ENCODE measurements around the gene NFIB. TPM values are rescaled to one million over a fixed set of nuclear protein-coding genes. Genes with fewer than 3 reads are reported as not detected.

NFIB gene
- total and polyA plus RNA-seq, 2 of the 8 experiments (the other 6 are each of a cell fraction or from before 2014, with no cell fraction given): 2.6 to 13.1 TPM

DNA sequence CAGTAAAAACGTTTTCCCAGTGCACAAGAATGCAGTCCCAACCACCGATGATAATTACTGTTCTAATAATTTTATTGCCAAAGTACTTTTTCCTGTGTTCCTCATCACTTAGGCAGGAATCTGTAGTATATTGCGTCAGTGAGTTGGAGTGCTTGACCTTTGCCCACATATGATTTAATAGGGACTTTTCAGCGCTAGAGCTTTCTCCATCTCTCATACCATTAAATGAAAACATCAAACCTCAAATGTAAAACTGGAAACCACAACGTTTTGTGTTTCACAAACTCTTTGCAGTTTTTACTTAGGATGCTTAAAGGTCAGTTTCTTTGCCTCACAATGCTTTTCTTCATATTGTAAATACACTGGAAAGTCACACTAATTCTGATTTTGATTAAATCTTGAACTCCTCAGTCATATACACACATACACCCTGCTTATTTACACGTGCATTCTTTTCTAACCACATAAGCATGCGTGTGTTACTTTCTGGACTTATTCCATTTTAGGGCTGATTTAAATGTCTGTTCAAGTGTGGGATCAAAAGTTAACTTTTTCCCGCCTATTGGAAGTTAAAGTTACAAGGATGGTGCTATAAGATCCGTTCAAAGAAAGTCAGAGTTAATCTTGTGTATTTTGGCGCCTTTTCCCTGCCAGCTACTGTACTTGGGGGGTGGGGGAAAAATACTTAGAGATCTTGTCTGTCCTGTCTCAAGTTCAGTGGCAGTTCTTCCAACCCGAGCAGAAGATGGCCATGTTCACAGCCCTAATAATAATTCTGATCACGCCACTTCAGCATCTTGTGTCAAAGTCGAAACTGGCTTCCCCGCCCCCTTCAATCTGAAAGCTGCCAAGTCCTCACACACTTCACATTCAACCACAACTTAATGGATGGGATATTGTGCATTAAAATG is 6.6 kb upstream of the NFIB start (continued):
- TF ChIP-seq TAF1 (IDR thresholded peaks at IDR 0.05; ENCODE audit: low read depth, low read length): no peak
- no peak for TF ChIP-seq FOSL1 (IDR thresholded peaks at IDR 0.05; ENCODE audit: insufficient read depth, low read depth, low read length)
- TF ChIP-seq ZNF274 (IDR thresholded peaks at IDR 0.05; ENCODE audit: borderline replicate concordance, extremely low read depth, low read length): no peak
- TF ChIP-seq SIRT6 (IDR thresholded peaks at IDR 0.05; ENCODE audit: low read length): no peak
- TF ChIP-seq POU5F1 (IDR thresholded peaks at IDR 0.05; ENCODE audit: low read depth, low read length): no peak
- TF ChIP-seq CHD2 (IDR thresholded peaks at IDR 0.05; ENCODE audit: low read length): no peak
- TF ChIP-seq ASH2L (IDR thresholded peaks at IDR 0.05; ENCODE audit: low read length): no peak
